ENCODE data around the gene PDE10A. TPM values are rescaled to one million over a fixed set of nuclear protein-coding genes. Genes with fewer than 3 reads are reported as not detected.
A peak's percentile ranks its signal among the peaks of the same experiment; 100 is the strongest.

Gene PDE10A
- total RNA-seq, 1 experiment from 2014 or later, result 0.31 TPM

DNA sequence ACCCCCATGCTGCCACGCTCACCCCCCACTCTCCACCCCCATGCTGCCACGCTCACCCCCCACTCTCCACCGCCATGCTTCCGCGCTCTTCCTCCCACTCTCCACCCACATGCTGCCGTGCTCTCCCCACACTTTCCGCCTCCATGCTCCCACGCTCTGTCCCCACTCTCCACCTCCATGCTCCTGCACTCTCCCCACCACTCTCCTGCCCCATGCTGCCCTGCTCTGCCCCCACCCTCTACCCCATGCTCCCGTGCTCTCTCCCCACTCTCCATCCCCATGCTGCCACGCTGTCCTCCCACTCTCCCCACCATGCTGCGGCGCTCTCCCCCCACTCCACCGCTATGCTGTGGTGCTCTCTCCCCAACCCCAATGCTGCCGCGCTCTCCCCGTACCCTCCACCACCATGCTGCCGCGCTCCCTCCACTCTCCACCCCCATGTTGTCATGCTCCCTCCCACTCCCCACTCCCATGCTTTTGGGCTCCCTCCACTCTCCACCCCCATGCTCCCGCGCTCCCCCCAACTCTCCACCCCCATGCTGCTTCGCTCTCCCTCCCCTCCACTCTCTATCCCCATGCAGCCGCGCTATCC, 46.0 kb upstream of the PDE10A start:
- Histone ChIP-seq H3K27ac (ENCODE audit: insufficient read length, low read depth, low read length) (no peak overlapping the region), H3K4me1 (ENCODE audit: insufficient read depth, low read length) (no peaks in the 10 kb centered on the region), H2BK120ac (ENCODE audit: low read depth, low read length, poor library complexity, severe bottlenecking) (no peak overlapping the region), H3K14ac (ENCODE audit: insufficient read depth, low read length) (no peak overlapping the region; the same call in 1 of the 2 replicates), H4K5ac (ENCODE audit: insufficient read length, low read depth, low read length) (no peak overlapping the region), H3K23ac (ENCODE audit: insufficient read length, low read depth, low read length) (no peak overlapping the region), H3K9ac (ENCODE audit: extremely low read depth, insufficient read length, low read length) (no peak overlapping the region), H3K79me1 (ENCODE audit: insufficient read depth, low read depth, low read length, poor library complexity, severe bottlenecking) (no peaks in the 10 kb centered on the region), H3K4ac (ENCODE audit: low read depth, low read length) (no peak overlapping the region), H3T11ph (ENCODE audit: low read length) (no peak overlapping the region), H3K27me3 (ENCODE audit: insufficient read depth, low read length) (no peaks in the 10 kb centered on the region), H3K56ac (ENCODE audit: insufficient read length, low read depth, low read length) (no peak overlapping the region), H2AK5ac (ENCODE audit: insufficient read length, low read length) (no peak overlapping the region), H2BK12ac (ENCODE audit: insufficient read length, low read depth, low read length) (no peak overlapping the region), H3K4me2 (ENCODE audit: insufficient read depth, insufficient read length, low read length) (no peak overlapping the region), H3K18ac (ENCODE audit: insufficient read length, low read depth, low read length) (peak overlapping the region; percentile 60), H4K8ac (replicated peaks; ENCODE audit: insufficient read length, low read depth, low read length) (no peak overlapping the region), H3K79me2 (ENCODE audit: insufficient read depth, low read length) (no peaks in the 10 kb centered on the region), H2BK15ac (ENCODE audit: low read depth, low read length) (no peak overlapping the region), H3K23me2 (ENCODE audit: insufficient read length, low read depth, low read length, poor library complexity, severe bottlenecking) (no peaks in the 10 kb centered on the region), H4K20me1 (ENCODE audit: control insufficient read depth, insufficient read depth, insufficient read length) (no peaks in the 10 kb centered on the region), H4K91ac (ENCODE audit: insufficient read length, low read depth, low read length) (no peak overlapping the region), H2AFZ (ENCODE audit: low read length) (no peak overlapping the region), H3K9me3 (ENCODE audit: control insufficient read depth, low read depth, low read length) (no peaks in the 10 kb centered on the region), H2BK20ac (ENCODE audit: low read depth, low read length, poor library complexity, severe bottlenecking) (no peak overlapping the region), H2BK5ac (ENCODE audit: insufficient read length, low read length) (no peak overlapping the region)
- no peak overlapping the region for H3K27ac Mint-ChIP-seq
- H3K4me3 Mint-ChIP-seq, result no peak overlapping the region
- no peaks in the 10 kb centered on the region; a peak in 2 of 7 replicates for H3K36me3 Mint-ChIP-seq (ENCODE audit: insufficient read depth in 1 of 3, low read depth in 3 of 3)
- DNase-seq, result no peak
- H3K4me1 Mint-ChIP-seq, result peaks cover 3 to 6% of the 10 kb centered on the region in 2 experiments; a peak in 2 of 4 replicates
- TF ChIP-seq, protein P1, sequence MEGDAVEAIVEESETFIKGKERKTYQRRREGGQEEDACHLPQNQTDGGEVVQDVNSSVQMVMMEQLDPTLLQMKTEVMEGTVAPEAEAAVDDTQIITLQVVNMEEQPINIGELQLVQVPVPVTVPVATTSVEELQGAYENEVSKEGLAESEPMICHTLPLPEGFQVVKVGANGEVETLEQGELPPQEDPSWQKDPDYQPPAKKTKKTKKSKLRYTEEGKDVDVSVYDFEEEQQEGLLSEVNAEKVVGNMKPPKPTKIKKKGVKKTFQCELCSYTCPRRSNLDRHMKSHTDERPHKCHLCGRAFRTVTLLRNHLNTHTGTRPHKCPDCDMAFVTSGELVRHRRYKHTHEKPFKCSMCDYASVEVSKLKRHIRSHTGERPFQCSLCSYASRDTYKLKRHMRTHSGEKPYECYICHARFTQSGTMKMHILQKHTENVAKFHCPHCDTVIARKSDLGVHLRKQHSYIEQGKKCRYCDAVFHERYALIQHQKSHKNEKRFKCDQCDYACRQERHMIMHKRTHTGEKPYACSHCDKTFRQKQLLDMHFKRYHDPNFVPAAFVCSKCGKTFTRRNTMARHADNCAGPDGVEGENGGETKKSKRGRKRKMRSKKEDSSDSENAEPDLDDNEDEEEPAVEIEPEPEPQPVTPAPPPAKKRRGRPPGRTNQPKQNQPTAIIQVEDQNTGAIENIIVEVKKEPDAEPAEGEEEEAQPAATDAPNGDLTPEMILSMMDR (conservative IDR thresholded peaks at IDR 0.05), result no peak
- peaks cover 3% of the 10 kb centered on the region; the same call in 1 of the 2 replicates for H3K27me3 Mint-ChIP-seq (ENCODE audit: low read depth)
- no peaks in the 10 kb centered on the region for H3K9me3 Mint-ChIP-seq
- no CpG with 5 or more reads among the region's 23 CpGs for WGBS (ENCODE audit: extremely low coverage, insufficient read length, low lambda C conversion rate)

All from H9 (cell line).